ENCODE results near the gene LVRN. TPM values are rescaled to one million over a fixed set of nuclear protein-coding genes. Genes with fewer than 3 reads are reported as not detected.
A peak's percentile ranks its signal among the peaks of the same experiment; 100 is the strongest.

LVRN gene
- total RNA-seq, 1 donor from 2014 or later: 0.65 TPM

DNA sequence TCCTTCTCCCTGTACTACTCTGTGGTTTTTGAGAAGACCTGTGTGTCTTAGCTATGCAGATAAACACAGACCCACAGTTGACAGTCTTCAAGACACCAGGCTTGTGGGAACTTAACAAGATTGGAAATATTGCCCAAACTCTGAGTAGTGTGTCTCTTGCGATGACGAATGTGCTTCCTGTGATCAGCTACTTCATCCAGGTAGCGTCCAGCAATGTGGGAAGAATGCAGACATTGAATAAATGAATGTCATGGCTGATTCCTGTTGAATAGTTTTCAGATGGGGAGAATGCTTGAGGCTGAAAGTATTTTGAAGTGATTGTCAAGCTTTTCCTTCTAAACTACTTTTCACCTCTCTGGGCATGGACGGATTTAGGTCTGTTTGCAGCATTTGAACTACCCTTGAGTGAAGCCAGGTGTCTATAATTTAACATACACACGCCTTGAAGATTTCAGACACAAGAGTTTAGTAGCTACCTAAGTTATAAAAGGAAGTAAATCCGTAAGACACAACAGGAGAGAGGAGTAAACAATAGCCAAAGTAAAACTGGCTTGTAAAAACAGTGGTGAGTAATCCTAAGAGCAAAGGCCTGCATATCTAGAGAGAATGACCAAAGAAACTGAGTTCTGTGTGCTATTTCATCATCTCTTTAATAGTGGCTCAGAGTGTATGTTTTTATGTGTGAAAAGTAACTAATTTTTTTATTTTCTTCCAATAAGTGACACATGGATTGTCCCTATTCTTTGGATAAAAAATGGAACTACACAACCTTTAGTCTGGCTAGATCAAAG, 40.0 kb downstream of the LVRN start:
- intact Hi-C loops (cut with DNase I): no loop called here
- DNase-seq (no peak), ATAC-seq (ENCODE audit: poor library complexity) (no peak)

DNA sequence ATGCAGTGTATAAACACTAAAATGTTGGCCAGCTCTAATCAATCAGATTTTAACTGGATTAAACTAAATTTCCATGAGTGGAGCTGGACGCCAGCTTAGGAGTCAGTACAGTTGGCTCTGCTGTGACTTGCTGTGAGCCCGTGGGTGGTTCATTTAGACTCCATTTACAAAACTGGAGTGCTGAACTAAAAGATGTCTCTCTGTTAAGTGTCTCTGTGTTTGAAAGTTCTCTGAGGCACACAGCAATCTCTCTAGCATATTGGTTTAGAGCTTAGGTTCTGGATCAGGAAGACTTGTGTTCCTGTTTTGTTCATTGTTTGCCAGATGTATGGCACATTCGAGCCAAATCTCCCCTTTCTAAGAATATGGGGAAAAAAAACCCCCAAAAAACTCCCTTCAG, 42.0 kb downstream of the LVRN start:
- intact Hi-C loops (cut with DNase I): no loop called here
- DNase-seq (no peak), ATAC-seq (ENCODE audit: poor library complexity) (no peak)

DNA sequence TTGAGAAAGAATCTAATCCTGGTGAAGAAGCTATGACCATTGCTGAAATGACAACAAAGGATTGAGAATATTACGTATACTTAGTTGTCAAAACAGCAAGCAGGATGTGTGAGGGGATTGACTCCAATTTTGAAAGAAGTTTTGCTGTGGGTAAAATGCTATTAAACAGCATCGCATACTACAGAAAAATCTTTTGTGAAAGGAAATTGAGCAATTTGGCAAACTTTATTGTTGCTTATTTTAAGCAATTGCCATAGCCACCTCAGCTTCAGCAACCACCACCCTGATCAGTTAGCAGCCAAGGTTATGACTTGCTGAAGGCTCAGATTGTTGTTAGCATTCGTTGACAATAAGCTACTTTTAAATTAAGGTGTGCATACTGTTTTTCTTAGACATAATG, 47.5 kb downstream of the LVRN start:
- ATAC-seq (ENCODE audit: poor library complexity) (no peak), DNase-seq (no peak)
- intact Hi-C loops (cut with DNase I): no loop called here

DNA sequence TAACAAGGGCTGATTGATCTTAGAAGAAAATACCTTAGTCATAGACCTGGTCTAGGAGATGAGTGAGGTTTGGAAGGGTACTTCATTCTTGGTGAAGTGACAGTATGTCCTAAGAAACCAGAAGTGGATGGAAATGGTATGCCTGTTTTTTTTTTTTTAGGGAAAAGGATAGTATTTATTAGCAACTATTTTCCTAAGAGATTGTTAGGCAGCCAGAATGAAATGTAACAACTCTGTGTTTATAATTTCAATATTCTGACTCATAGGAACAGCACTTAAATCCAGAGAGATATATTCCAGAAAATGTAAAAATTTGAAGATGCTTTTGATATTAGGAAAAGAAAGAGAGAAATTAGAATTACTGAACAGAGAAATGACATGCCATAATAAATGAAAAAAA, 48.8 kb downstream of the LVRN start:
- ATAC-seq (ENCODE audit: poor library complexity): no peak
- intact Hi-C loops (cut with DNase I): no loop called here
- DNase-seq: no peak

DNA sequence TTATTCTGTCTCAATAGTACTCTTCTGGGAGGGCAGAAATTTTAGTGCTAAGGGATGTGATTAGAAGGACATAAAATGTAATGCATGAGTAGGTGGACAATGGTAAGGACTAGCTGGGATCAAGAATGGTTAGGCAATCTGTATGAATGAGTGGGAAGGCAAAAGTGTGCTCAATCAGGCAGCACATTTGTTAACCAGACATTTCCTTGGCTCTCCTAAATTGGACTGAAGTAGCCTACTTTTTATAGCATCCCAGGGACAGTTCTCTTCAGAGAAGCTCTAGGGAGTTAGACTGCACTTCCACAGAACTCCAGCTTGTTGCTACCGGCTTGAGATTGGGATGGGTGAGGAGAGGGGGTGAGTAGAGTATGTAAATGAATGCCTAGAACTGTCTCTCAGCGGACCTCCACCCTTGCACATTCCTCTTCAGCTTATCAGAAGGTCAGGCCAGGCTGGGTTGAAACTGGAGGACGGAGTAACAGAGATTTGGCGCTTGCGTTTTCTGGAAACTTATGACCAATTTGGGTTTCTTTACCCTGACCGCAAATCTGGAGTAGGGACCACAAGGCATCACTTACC, 51.0 kb downstream of the LVRN start:
- intact Hi-C loops (cut with DNase I): no loop called here
- ATAC-seq (ENCODE audit: poor library complexity) (peak; percentile 55), DNase-seq (no peak)

DNA sequence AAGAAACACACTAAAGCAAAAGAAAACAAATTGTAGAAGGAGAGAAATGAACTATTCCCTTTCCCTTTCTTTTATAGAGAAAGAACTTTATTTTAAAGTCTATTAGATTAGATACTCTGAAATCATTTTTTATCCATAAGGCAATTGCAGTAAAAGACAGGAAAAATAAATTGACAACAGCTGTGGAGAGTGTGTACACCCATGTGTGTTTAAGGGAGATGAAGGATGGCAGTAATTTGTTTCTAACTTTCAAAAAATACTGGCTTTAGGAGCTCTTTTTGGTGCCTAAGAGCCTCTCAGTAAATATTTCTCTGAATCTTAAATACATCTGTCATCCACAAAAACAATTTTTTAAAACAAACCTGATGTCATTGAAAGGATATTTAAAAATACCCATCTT, 51.7 kb downstream of the LVRN start:
- no peak for ATAC-seq (ENCODE audit: poor library complexity)
- no peak for DNase-seq
- intact Hi-C loops (cut with DNase I): no loop called here

DNA sequence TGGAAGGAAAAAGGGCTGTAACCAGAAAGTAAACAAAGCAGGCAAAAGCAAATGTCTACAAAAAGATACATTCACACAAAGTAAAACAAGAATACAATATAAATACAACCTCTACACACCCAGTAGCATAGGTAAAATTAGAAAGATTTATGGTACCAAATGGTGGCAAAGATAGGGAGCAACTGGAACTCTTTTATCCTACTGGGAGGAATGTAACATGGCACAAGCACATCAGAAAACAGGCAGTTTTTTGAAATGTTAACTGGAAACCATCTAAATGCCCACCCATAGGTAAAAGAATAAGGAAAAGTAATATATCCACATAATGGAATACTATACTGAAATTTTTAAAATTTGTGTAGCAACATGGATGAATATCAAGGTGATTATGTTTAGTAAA, 61.3 kb downstream of the LVRN start:
- DNase-seq (no peak), ATAC-seq (ENCODE audit: poor library complexity) (no peak)
- intact Hi-C loops (cut with DNase I): no loop called here

DNA sequence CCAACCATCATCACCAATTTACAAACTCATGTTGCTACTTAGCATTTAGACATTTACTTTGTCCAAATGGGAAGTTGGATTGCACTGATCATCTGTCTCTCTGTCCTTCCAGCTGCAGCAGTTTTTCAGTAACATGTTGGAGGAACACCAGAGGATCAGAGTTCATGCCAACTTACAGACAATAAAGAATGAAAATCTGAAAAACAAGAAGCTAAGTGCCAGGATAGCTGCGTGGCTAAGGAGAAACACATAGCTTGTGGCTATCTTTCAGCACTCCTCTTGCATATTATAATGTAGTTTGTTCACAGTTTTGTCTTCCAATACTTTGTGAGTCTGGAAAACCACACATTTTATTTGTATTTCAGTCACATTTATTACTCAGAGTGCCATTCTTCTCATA, 63.6 kb downstream of the LVRN start:
- no peak for DNase-seq
- ATAC-seq (ENCODE audit: poor library complexity): no peak
- intact Hi-C loops (cut with DNase I): no loop called here

DNA sequence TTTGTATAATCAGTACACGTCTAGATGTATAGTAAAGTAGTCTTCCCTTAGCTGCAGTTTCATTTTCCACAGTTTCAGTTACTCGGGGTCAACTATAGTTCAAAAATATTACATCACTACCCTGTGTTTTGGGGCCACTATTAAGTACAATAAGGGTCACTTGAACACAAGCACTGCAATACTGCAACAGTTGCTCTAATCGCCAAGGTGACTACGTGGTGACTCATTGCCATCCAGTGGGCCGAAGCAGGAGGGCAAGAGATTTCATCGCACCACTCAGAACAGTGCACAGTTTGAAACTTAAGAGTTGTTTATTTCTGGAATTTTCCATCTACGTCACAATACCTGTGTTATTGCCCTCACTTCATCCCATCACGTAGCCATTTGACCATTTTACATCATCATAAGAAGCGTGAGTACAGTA, 69.8 kb downstream of the LVRN start, which contains the start of gene ARL14EPL:
Gene ARL14EPL (plus strand): TSS at position 379 of the 424 bp plus-strand sequence. CDS start 18,994 bp downstream, outside the sequence.
- ATAC-seq (ENCODE audit: poor library complexity) (peak; percentile 95), DNase-seq (peak; percentile 39)
- intact Hi-C loops (cut with DNase I): no loop called here

DNA sequence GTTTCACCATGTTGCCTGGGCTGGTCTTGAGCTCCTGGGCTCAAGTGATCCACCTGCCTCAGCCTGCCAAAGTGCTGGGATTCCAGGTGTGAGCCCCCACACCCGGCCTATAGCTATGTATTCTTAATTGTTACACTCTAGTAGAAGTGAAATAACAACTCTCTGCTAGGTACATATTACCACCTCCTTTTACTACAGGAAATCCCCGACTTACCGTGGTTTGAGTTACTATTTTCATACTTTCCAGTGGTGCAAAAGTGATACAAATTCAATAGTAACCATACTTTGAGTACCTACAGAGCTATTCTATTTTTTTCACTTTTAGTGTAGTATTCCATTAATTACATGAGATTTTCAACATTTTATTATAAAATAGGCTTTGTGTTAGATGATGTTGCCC, 70.7 kb downstream of the LVRN start:
- intact Hi-C loops (cut with DNase I): no loop called here
- ATAC-seq (ENCODE audit: poor library complexity) (no peak), DNase-seq (no peak)

DNA sequence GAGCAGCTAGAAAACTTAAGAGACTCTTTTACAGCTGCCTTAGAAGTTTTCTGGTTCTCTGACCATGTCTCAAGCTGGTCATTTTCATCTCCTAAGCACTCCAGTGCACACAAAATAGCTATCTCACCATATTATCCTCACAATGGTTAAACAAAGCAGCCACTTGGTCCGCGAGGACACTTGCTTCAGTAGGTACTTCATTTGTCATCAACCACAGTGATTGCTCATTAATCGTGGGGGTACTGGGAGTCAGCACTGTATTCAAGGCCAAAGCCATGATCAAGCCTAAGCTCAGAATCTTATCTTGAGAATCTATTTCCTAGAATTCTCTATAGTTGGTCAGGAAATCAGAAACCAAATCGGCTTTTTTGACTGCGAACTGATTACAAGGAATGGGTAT, 72.8 kb downstream of the LVRN start:
- ATAC-seq (ENCODE audit: poor library complexity): no peak
- intact Hi-C loops (cut with DNase I): no loop called here
- DNase-seq: no peak

DNA sequence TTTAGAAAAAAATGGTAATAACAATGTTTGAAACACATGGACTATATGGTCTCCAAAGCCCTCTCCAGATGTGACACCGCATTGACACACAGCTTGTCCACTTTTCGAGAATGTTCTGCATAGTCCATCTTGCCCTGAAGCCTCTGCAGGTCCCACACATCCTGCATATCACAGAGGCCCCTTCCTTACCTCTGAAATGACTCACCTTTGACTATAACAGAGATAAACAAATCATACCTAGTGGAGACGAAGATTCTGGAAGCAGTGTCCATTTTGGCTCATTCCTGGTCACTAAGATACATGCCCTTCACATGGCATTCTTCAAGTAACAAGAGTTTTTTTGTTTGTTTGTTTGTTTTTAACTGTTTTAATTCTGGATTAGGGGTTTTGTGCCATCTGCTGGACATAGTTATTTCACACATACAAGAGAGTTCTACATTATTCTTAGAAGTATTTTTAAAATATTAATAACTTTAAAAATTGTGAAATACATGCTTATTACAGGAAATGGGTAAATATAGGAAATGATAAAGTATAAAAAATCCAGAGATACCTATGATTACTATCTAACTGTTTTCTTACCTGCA, 75.1 kb downstream of the LVRN start:
- intact Hi-C loops (cut with DNase I): no loop called here
- DNase-seq: no peak
- no peak for ATAC-seq (ENCODE audit: poor library complexity)

DNA sequence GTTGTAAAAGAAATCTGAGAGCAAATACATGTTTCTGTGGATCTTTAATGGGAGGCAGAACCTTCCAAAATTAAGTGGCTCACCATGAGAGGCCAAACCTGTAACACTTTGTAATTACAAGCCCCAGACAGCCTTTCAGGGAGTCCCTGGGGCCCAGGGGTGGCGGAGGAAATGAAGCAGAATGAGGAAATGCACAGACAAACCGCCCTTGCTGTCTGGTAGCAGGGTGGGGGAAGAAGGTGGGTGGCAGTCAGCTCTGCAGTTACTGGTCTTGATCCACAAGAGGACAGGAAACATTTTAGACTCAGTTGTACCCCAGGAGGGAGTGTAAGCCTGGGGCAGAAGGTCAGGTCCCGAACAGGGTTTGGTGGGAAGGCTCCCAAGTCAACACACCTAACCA, 76.5 kb downstream of the LVRN start:
- ATAC-seq (ENCODE audit: poor library complexity) (no peak), DNase-seq (no peak)
- intact Hi-C loops (cut with DNase I): no loop called here

DNA sequence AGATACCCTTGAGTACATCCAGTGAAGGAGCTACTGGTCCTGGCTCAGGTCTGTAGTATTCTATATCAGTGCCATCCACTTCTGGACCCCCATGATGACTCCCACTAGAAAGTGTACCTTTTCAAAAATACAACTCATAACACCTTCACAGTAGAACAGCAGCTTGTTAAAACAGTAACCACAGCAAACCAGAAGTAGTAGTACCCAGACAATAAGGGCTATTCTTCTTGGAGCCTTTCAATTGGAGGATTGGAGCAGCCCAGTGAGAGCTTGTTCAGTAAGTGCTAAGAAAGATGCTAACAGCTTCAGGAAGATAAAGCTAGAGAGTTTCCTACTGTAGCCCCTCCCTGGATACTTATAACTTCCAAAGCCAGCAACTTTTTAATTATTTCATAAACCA, 80.1 kb downstream of the LVRN start:
- ATAC-seq (ENCODE audit: poor library complexity): no peak
- intact Hi-C loops (cut with DNase I): no loop called here
- DNase-seq: no peak

DNA sequence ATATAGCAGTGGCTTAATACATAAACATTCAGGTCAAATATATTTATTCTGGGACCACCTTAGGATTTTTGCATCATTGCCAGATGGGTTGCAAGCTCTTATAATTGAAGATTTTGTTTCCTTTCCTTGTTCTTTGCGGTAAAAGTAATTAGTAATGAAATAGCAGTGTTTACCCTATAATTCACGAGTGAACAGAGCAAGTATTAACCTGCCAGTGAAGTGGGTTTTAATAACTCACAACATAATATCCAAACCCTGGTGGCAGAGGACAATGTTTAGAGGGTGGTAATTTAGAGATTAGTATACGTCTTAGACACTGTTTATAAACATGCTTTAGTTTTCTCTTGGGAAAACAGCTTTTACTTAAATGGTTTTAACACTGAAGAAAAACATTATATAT, 81.8 kb downstream of the LVRN start:
- ATAC-seq (ENCODE audit: poor library complexity): no peak
- no peak for DNase-seq
- intact Hi-C loops (cut with DNase I): no loop called here

DNA sequence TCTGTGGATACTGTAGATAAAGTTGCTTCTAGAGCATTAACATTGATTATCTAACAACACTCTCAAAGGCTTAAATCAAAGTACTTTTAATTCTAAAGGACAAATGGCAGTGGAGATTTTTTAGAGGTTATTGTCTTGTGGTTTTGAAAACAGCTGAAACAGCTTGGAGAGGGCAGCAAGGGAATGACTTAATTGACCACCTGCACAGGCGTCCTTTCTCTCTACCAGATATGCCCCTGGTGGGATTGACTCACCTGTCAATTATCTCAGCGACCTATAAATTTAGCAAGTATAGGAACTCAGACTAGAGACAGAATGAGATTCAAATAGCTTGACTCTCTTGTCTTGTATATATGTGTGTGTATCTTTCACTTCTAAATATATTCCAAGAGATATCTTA, 83.5 kb downstream of the LVRN start:
- intact Hi-C loops (cut with DNase I): no loop called here
- ATAC-seq (ENCODE audit: poor library complexity) (no peak), DNase-seq (no peak)

DNA sequence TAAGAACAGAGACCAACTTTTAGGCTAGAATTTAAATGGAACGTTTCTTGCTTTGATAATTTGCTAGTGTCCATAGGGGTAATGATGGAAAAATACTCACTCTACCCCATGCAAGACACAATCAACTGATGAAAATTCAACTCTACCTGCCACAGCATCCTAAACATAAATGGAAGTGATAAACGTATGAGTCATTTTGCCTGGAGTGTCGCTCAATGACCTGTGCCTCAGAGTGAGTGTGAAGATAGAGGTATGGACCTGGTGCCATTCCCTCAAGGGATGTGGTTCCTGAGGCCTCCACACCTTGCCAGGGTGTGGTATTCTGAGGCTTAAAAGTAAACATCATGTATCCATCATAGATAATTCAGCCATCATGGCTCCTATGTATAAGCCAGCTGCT, 84.0 kb downstream of the LVRN start:
- intact Hi-C loops (cut with DNase I): no loop called here
- DNase-seq (no peak), ATAC-seq (ENCODE audit: poor library complexity) (no peak)

DNA sequence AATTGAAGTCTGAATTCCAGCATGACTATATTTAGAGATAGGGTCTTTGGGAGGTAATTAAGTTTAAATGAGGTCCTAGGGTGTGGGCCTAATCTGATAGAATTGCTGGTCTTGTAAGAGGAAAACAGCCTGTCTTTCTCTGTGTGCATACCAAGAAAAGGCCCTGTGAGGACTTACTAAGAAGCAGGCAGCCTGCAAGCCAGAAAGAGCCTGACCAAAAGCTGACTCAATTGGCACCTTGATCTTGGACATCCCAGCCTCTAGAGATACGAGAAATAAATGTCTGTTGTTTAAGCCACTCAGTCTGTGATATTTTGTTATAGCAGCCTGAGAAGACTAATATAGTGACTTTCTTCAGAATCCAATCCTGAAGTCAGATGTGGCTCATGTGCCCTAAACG, 84.5 kb downstream of the LVRN start:
- intact Hi-C loops (cut with DNase I): no loop called here
- no peak for ATAC-seq (ENCODE audit: poor library complexity)
- no peak for DNase-seq

DNA sequence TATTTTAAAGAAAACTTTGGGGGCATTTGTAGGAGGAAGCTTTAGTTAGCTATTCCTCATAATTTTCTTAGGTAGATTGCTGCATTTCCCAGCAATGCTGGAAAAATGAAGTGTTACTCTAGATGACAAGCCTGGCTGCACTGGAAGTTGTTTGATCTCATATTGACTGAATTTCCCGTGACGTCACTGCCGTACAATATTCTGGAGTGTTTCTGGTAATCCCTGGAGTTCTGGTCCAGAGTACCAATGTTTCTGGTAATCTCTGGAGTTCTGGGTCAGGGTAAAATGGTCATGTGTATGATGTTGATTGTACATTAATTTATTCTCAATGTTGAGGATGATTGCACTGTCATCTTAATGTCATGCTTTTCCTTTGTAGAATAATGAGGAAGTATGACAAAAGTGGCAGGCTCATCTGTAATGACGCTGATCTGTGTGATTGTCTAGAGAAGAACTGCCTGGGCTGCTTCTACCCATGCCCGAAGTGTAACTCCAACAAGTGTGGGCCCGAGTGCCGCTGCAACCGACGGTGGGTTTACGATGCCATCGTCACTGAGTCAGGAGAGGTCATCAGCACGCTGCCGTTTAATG, 96.2 kb downstream of the LVRN start:
- ATAC-seq (ENCODE audit: poor library complexity) (no peak), DNase-seq (no peak)
- intact Hi-C loops (cut with DNase I): no loop called here

DNA sequence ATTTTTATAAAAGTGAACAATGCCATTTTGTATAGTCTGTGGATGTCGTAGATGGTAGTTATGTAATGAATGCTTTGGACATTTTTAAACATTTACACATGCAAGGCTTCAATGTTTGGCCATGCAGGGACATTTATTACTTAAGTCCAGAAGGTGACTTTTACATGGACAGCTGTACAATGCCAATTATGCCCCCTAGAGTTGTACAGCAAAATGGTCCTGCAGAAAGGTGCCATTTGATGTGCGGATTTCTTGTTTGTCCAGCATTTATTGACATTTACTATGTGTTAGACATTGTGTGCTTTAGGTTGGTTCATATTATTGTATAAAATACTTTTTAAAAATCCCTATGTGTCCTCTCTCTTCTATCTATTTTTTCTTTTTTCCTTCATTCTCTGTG, 100.1 kb downstream of the LVRN start:
- DNase-seq: no peak
- intact Hi-C loops (cut with DNase I): loop anchor here (10.0 kb wide), 1 partner anchor 178 kb away; no protein-coding TSS in a partner anchor
- ATAC-seq (ENCODE audit: poor library complexity): no peak

Data from Right ventricle myocardium superior (tissue), 1 donor.